Thoracic aorta (tissue), 2 donors: ENCODE measurements around the gene KDM6B. TPM values are rescaled to one million over a fixed set of nuclear protein-coding genes. Genes with fewer than 3 reads are reported as not detected.

Experiments used
- ATAC-seq: fragments of 150-250 bp; one replicate; pipeline ENCODE4 v1.8.0; 2017; ENCODE audit warnings: low read depth; ENCODE audit not compliant: insufficient number of reproducible peaks, low FRiP score
- DNase-seq: peaks from one replicate; pipeline ENCODE4 v3.0.0-alpha.2; 2020; ENCODE audit warnings: low spot score
- H3K27ac ChIP-seq, 2 donors: fragments of 200-600 bp; sonication (generic); 1 replicate in 1 of 2; 2 replicates in 1 of 2; pipeline ENCODE4 v1.5.1; 2016; ENCODE audit warnings: mild to moderate bottlenecking in 2 of 2, moderate library complexity in 2 of 2
- H3K27me3 ChIP-seq: fragments of 200-600 bp; sonication (generic); replicated peaks from 2 replicates; pipeline ENCODE4 v1.6.0; 2016; ENCODE audit warnings: mild to moderate bottlenecking; ENCODE audit not compliant: insufficient read depth
- H3K36me3 ChIP-seq: fragments of 200-600 bp; sonication (generic); one replicate; pipeline ENCODE4 v1.5.1; 2016
- H3K4me1 ChIP-seq, 2 donors: fragments of 200-600 bp; sonication (generic); 1 replicate in 1 of 2; 2 replicates in 1 of 2; pipeline versions ENCODE4 v1.5.1 to v1.6.0; 2016; ENCODE audit warnings: low read depth in 2 of 2, mild to moderate bottlenecking in 1 of 2; ENCODE audit not compliant: control insufficient read depth in 1 of 2
- H3K4me3 ChIP-seq: fragments of 200-600 bp; sonication (generic); 2 replicates; pipeline ENCODE4 v1.5.1; 2016; ENCODE audit warnings: mild to moderate bottlenecking
- H3K9me3 ChIP-seq: fragments of 200-600 bp; sonication (generic); 2 replicates; pipeline ENCODE4 v1.5.1; 2016
- CTCF ChIP-seq: fragments of 200-600 bp; sonication (generic); IDR thresholded peaks from one replicate; pipeline ENCODE4 v1.5.1; 2019; ENCODE audit warnings: antibody characterized with exemption
- total RNA-seq, 2 donors: library from RNA; depleted of rRNA; stranded (reverse); fragments of >200 nt; gene quantifications; one replicate each; pipeline versions ENCODE4 v1.1.0 to v1.2.3, GENCODE V29; 2016

KDM6B gene
- total RNA-seq, 2 donors from 2014 or later: 9.5 to 35.8 TPM

GRCh38 chr17:7831233-7831632 lies 2.8 kb upstream of the KDM6B start:
- Histone ChIP-seq H3K4me3 (no peak overlapping the region), H3K27me3 (no peaks in the 10 kb centered on the region), H3K36me3 (no peaks in the 10 kb centered on the region), H3K4me1 (peaks cover under 1 to 2% of the 10 kb centered on the region in 2 donors), H3K27ac (no peak overlapping the region), H3K9me3 (no peaks in the 10 kb centered on the region)
- no peak for DNase-seq
- no peak for ATAC-seq
- no peak for TF ChIP-seq CTCF

GRCh38 chr17:7832431-7832830 lies 1.6 kb upstream of the KDM6B start:
- no peak for TF ChIP-seq CTCF
- H3K36me3 ChIP-seq: no peaks in the 10 kb centered on the region
- no peaks in the 10 kb centered on the region for H3K27me3 ChIP-seq
- ATAC-seq: no peak
- H3K9me3 ChIP-seq: no peaks in the 10 kb centered on the region
- no peak overlapping the region for H3K4me3 ChIP-seq
- H3K27ac ChIP-seq: no peak overlapping the region
- DNase-seq: no peak
- peaks cover 12 to 14% of the 10 kb centered on the region in 2 donors for H3K4me1 ChIP-seq

GRCh38 chr17:7833011-7833794 lies 814 bp upstream of the KDM6B start:
- peaks cover 17 to 19% of the 10 kb centered on the region in 2 donors for H3K4me1 ChIP-seq
- H3K27ac ChIP-seq: peak overlapping the region in 1 of 2 donors; percentile 95
- DNase-seq: no peak
- H3K9me3 ChIP-seq: no peaks in the 10 kb centered on the region
- peak overlapping the region; percentile 80 for H3K4me3 ChIP-seq
- H3K27me3 ChIP-seq: no peaks in the 10 kb centered on the region
- ATAC-seq: no peak
- H3K36me3 ChIP-seq: no peaks in the 10 kb centered on the region
- TF ChIP-seq CTCF: no peak

- DNase-seq: no peak
- Histone ChIP-seq H3K4me1 (peaks cover 17 to 24% of the 10 kb centered on the region in 2 donors), H3K9me3 (no peaks in the 10 kb centered on the region), H3K36me3 (no peaks in the 10 kb centered on the region), H3K27me3 (no peaks in the 10 kb centered on the region), H3K27ac (peak overlapping the region; percentile 95), H3K4me3 (peak overlapping the region; percentile 80)
- peak; percentile 8 for ATAC-seq
- TF ChIP-seq CTCF: no peak
These were observed 532 bp downstream of the KDM6B start for GRCh38 chr17:7834542-7834956.

GRCh38 chr17:7834957-7835813 lies 1.2 kb downstream of the KDM6B start:
- H3K4me3 ChIP-seq: peak overlapping the region; percentile 80
- peak; percentile 62 for TF ChIP-seq CTCF
- peaks cover 17 to 24% of the 10 kb centered on the region in 2 donors for H3K4me1 ChIP-seq
- DNase-seq (peak; percentile 93), ATAC-seq (peak; percentile 68)
- H3K27ac ChIP-seq: peak overlapping the region; percentile 95
- H3K36me3 ChIP-seq: no peaks in the 10 kb centered on the region
- H3K27me3 ChIP-seq: no peaks in the 10 kb centered on the region
- H3K9me3 ChIP-seq: no peaks in the 10 kb centered on the region
